PC-3 (cell line): Measurements from ENCODE around the gene ERBB4. TPM values are rescaled to one million over a fixed set of nuclear protein-coding genes. Genes with fewer than 3 reads are reported as not detected.

Experiments used
- ATAC-seq: fragments of 200-7000 bp; cut with Tn5 transposase; 2 replicates; pipeline ENCODE4 v1.9.1; 2020; ENCODE audit warnings: mild to moderate bottlenecking, moderate library complexity
- BruUV-seq: library from RNA; stranded (reverse); fragments of 400-500 nt; replicated peaks from 2 replicates; lab custom pipeline; 2021; lab: Mats Ljungman, UMichigan
- CTCF ChIA-PET: fragments of 300-600 bp; sonication (Branson Sonifier 250); formaldehyde crosslinking; loops from one replicate; lab custom pipeline; 2022; ENCODE audit warnings: antibody characterized with exemption; lab: Charles Lee
- POLR2A ChIA-PET: fragments of 300-600 bp; sonication (Branson Sonifier 250); formaldehyde crosslinking; loops from one replicate; lab custom pipeline; 2022; ENCODE audit warnings: antibody characterized with exemption; ENCODE audit not compliant: unreplicated experiment; lab: Charles Lee
- DNase-seq: peaks from one replicate; pipeline ENCODE4 v3.0.0-alpha.2; 2015
- H2AFZ ChIP-seq: fragments of 300-600 bp; sonication (generic); 2 replicates; pipeline ENCODE4 v1.6.0; 2016; ENCODE audit warnings: antibody characterized with exemption, low read length
- H3F3A ChIP-seq: fragments of 300-600 bp; sonication (generic); one replicate; pipeline ENCODE4 v1.6.0; 2017; ENCODE audit warnings: antibody characterized with exemption, low read length, control low read depth, mild to moderate bottlenecking; ENCODE audit not compliant: unreplicated experiment
- H3K27ac ChIP-seq: fragments of 300-600 bp; sonication (generic); 2 replicates; pipeline ENCODE4 v1.5.1; 2016; ENCODE audit warnings: mild to moderate bottlenecking, low read length
- H3K27me3 ChIP-seq: fragments of 300-600 bp; sonication (generic); 2 replicates; pipeline ENCODE4 v1.6.1; 2016; ENCODE audit warnings: low read length, mixed read lengths
- H3K36me3 ChIP-seq: fragments of 300-600 bp; sonication (generic); 2 replicates; pipeline ENCODE4 v1.6.1; 2016; ENCODE audit warnings: low read depth, mixed run types, low read length, mixed read lengths
- H3K4me1 ChIP-seq: fragments of 300-600 bp; sonication (generic); 2 replicates; pipeline ENCODE4 v1.5.1; 2016; ENCODE audit warnings: low read length; ENCODE audit not compliant: insufficient read depth
- H3K4me2 ChIP-seq: fragments of 300-600 bp; sonication (generic); 2 replicates; pipeline ENCODE4 v1.6.0; 2016; ENCODE audit warnings: low read length
- H3K4me3 ChIP-seq: fragments of 300-600 bp; sonication (generic); 2 replicates; pipeline ENCODE4 v1.5.1; 2016; ENCODE audit warnings: mild to moderate bottlenecking, low read length, mixed read lengths
- H3K79me2 ChIP-seq: fragments of 300-600 bp; sonication (generic); 2 replicates; pipeline ENCODE4 v1.6.1; 2017; ENCODE audit warnings: low read length, mixed read lengths
- H3K9ac ChIP-seq: fragments of 300-600 bp; sonication (generic); 2 replicates; pipeline ENCODE4 v1.6.0; 2016; ENCODE audit warnings: mild to moderate bottlenecking, low read length
- H3K9me2 ChIP-seq: fragments of 300-600 bp; sonication (generic); replicated peaks from 2 replicates; pipeline ENCODE4 v1.6.1; 2016; ENCODE audit warnings: mixed run types, low read length, mixed read lengths
- H3K9me3 ChIP-seq: fragments of 300-600 bp; sonication (generic); 2 replicates; pipeline ENCODE4 v1.6.1; 2016; ENCODE audit warnings: low read length, mixed read lengths
- H4K20me1 ChIP-seq: fragments of 300-600 bp; sonication (generic); 2 replicates; pipeline ENCODE4 v1.6.1; 2016; ENCODE audit warnings: low read length, mixed read lengths
- CTCF ChIP-seq: fragments of 300-600 bp; sonication (generic); conservative IDR thresholded peaks from 2 replicates; pipeline ENCODE4 v1.5.1; 2017; ENCODE audit warnings: antibody characterized with exemption, low read depth, mild to moderate bottlenecking, low read length
- EZH2 ChIP-seq: fragments of 300-600 bp; sonication (generic); IDR thresholded peaks from one replicate; pipeline ENCODE4 v1.6.1; 2017; ENCODE audit warnings: antibody characterized with exemption, mild to moderate bottlenecking, low read length; ENCODE audit not compliant: unreplicated experiment
- EZH2phosphoT487 ChIP-seq: fragments of 300-600 bp; sonication (generic); IDR thresholded peaks from 2 replicates; pipeline ENCODE4 v1.6.1; 2018; ENCODE audit warnings: mild to moderate bottlenecking, antibody characterized with exemption, low read length, borderline replicate concordance
- intact Hi-C: fragments of 100-400 bp; cut with micrococcal nuclease; formaldehyde crosslinking; loops from 2 replicates; pipeline ENCODE4 v1.9.0; 2023
- total RNA-seq: library from RNA; depleted of rRNA; stranded (reverse); fragments of >200 nt; gene quantifications from 2 replicates; pipeline ENCODE4 v1.2.3, GENCODE V29; 2014

ERBB4 gene
- total RNA-seq, 1 experiment from 2014 or later, result under 0.01 TPM

GRCh38 chr2:212136216-212136795 is 402.3 kb downstream of the ERBB4 start:
- H2AFZ ChIP-seq, result no peak overlapping the region
- H3K27me3 ChIP-seq, result no peaks in the 10 kb centered on the region
- no peaks in the 10 kb centered on the region for H3K36me3 ChIP-seq
- ChIA-PET CTCF (no interaction called here), POLR2A (no interaction called here)
- no TSS peak for BruUV-seq
- intact Hi-C loops, result no loop called here
- H4K20me1 ChIP-seq, result no peaks in the 10 kb centered on the region
- no peaks in the 10 kb centered on the region for H3F3A ChIP-seq
- H3K9me3 ChIP-seq, result no peaks in the 10 kb centered on the region
- no peaks in the 10 kb centered on the region for H3K9me2 ChIP-seq
- DNase-seq (no peak), ATAC-seq (no peak)
- H3K4me2 ChIP-seq, result no peak overlapping the region
- no peak overlapping the region for H3K9ac ChIP-seq
- no peak overlapping the region for H3K4me3 ChIP-seq
- H3K4me1 ChIP-seq, result no peaks in the 10 kb centered on the region
- TF ChIP-seq EZH2 (no peak), CTCF (no peak), EZH2phosphoT487 (no peak)
- H3K79me2 ChIP-seq, result no peaks in the 10 kb centered on the region
- no peak overlapping the region for H3K27ac ChIP-seq

GRCh38 chr2:212135739-212136138 is 402.9 kb downstream of the ERBB4 start:
- no peak overlapping the region for H2AFZ ChIP-seq

GRCh38 chr2:212133337-212133736 is 405.3 kb downstream of the ERBB4 start:
- Histone ChIP-seq H3K27me3 (no peaks in the 10 kb centered on the region), H3K9me2 (no peaks in the 10 kb centered on the region), H2AFZ (no peak overlapping the region), H3K79me2 (no peaks in the 10 kb centered on the region), H3K9ac (no peak overlapping the region), H3K4me2 (no peak overlapping the region), H4K20me1 (no peaks in the 10 kb centered on the region), H3K4me1 (no peaks in the 10 kb centered on the region), H3K9me3 (no peaks in the 10 kb centered on the region), H3K4me3 (no peak overlapping the region), H3F3A (no peaks in the 10 kb centered on the region), H3K27ac (no peak overlapping the region), H3K36me3 (no peaks in the 10 kb centered on the region)
- no TSS peak for BruUV-seq
- ChIA-PET POLR2A (no interaction called here), CTCF (no interaction called here)
- ATAC-seq, result no peak
- DNase-seq, result no peak
- intact Hi-C loops, result no loop called here
- TF ChIP-seq EZH2 (no peak), EZH2phosphoT487 (no peak), CTCF (no peak)

More at GRCh38 chr2:212135739-212136138, 402.9 kb downstream of the ERBB4 start:
- H3K4me1 ChIP-seq, result no peaks in the 10 kb centered on the region
- H3K4me3 ChIP-seq, result no peak overlapping the region
- H3K9ac ChIP-seq, result no peak overlapping the region
- H3K9me2 ChIP-seq, result no peaks in the 10 kb centered on the region
- H3K36me3 ChIP-seq, result no peaks in the 10 kb centered on the region
- intact Hi-C loops, result no loop called here
- H3K79me2 ChIP-seq, result no peaks in the 10 kb centered on the region
- no peaks in the 10 kb centered on the region for H3K9me3 ChIP-seq
- no TSS peak for BruUV-seq
- H3K27ac ChIP-seq, result no peak overlapping the region
- TF ChIP-seq EZH2phosphoT487 (no peak), EZH2 (no peak)
- no peak overlapping the region for H3K4me2 ChIP-seq
- ChIA-PET CTCF (no interaction called here), POLR2A (no interaction called here)
- no peaks in the 10 kb centered on the region for H3F3A ChIP-seq
- no peaks in the 10 kb centered on the region for H4K20me1 ChIP-seq
- no peak for DNase-seq
- peak; percentile 35; the same call in 1 of the 2 replicates for ATAC-seq
- H3K27me3 ChIP-seq, result no peaks in the 10 kb centered on the region
